ENCODE results near the gene FCGR3A. TPM values are rescaled to one million over a fixed set of nuclear protein-coding genes. Genes with fewer than 3 reads are reported as not detected.
"Not testable (repeated sequence)": the region's sequence is repeated elsewhere in the genome, so short reads cannot be mapped to it uniquely, and the experiment has no call there.

Gene FCGR3A
- total RNA-seq, 1 donor from 2014 or later = not detected

GRCh38 chr1:161537068-161537669 is 12.4 kb downstream of the FCGR3A start:
- not testable (repeated sequence) for H3K4me3 ChIP-seq (ENCODE audit: low read depth, low read length); DNase-seq (ENCODE audit: low read depth)

DNA sequence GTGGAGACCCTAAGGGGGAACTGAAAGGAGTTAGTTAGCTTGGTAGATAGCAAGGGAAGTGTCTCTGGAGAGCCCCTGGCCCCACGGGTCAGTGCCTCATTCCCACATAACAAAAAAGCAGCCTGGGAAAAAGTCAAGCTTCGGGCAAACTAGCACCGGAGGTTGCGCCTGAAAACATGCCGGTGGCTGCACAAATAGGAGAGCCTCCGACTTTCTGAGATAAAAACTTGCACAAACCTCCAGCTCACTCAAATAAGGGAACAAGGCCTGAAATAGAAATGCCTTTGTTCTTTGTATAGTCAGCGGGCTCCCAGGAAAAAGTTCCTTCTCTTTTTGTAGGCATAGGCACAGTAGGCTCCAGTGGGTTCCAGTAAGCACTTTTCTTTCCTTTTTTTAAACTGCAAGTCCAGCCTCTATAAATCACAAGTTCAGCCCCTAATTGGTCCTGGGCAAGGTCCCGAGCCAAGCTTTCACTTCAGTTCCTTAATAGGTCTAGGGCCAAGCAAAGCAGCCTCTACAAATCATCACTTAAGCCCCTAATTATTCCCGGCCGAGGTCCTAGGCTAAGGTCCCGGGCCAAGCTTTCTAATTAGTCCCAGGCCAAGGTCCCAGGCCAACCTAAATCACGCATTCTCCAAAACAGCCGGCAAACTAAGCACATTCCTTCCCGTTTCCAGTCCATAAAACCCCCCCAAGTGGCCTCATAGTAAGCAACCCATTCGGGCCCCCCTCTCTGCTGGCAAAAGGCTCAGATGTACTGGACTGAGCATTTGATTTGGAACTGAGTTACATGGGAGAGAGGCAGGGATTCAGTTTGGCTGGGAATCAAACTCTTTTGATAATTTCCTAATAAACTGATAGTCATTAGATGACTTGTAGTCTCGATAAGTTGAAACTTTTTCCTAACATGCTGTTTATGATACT is 16.7 kb downstream of the FCGR3A start:
- DNase-seq (ENCODE audit: low read depth); H3K4me3 ChIP-seq (ENCODE audit: low read depth, low read length): not testable (repeated sequence)

DNA sequence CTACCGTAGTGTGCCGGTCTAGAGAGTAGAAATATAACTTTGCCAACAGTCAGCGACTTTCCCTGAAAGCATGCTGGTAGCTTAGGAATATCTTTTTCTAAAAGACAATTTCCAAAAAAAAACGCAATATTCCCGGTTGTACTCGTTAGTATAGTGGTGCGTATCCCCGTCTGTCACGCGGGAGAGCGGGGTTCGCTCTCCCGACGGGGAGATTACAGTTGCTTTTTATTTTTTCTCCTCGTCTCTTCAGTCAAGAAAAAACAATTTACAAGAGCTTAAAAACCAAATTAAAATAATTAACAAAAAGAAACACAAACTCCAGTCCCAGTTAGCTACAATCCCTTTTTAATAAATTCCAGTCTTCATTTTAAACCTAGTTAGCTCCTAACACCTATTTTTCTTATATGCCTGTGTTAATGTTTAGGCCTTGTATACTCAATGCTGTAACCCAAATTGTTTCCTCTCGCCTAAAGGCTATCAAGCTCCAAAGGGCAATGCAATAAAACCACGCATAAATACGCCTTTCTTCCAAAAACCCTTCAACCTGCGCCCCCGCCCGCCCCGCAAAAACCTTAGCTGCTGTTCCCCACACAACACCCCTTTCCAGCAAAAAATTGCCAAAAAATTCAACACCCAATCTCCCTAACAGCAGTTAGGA is 17.5 kb downstream of the FCGR3A start:
- H3K4me3 ChIP-seq (ENCODE audit: low read depth, low read length) = no peak overlapping the region
- TF ChIP-seq CTCF (conservative IDR thresholded peaks at IDR 0.05; ENCODE audit: low read depth, low read length) = no peak
- no peak for DNase-seq (ENCODE audit: low read depth)

DNA sequence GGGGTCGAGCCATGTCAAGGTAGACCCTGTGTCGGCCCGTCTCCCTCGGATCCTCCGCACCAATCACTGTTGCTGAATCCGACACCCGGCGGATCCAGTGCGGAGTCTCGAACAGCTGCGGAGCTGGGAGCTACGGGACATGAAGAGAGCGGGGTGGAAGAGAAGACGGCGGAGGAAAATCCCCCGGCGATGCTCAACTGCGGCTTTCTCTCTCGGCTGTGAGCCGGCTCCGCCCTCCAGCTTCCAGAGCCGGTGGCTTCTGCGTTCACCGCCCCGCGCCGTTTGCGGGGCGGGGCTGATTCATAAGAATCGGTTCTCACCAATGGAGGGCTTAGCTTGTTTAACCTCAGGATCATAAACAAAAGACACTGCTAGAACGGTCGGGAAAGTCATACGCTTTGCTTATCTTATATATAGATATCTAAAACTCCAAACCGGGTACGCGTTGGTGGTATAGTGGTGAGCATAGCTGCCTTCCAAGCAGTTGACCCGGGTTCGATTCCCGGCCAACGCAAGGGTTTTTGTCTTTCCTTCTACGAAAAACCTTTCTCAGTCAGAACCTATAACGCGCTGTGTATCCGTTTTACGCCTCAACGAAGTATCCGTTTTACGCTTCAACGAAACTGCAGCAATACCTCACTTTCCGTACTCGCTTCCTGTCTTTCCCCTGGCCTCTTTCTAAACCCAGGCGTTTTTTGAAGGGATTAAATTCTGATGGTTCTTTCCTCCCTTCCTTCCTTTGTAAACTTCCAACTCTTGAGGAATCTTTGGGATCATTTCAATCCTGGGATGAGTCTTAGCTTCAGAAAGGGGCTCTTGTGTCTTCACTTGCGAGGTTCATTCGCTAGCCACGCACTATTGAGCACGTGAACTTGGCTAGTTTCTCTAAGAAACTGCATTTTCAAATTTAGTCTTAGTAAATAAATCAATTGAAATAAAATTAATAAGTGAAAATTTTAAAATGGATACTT is 18.7 kb downstream of the FCGR3A start:
- peak overlapping the region; percentile 62 for H3K4me3 ChIP-seq (ENCODE audit: low read depth, low read length)

DNA sequence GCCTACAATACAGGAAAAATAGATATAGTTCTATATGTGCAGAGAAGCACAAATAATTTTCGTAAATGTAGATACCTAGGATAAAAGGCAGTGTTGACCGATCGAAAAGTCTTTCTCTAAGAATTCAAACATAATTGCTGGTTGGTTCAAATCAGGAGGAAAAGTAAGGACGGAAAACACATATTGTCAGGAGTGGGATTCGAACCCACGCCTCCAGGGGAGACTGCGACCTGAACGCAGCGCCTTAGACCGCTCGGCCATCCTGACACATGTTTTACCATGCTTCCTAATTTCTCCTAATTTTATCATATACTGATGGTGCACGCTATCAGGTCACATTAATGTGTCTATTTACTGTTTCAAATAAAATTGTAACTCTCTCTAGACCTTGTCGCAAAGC is 19.5 kb downstream of the FCGR3A start:
- H3K4me3 ChIP-seq (ENCODE audit: low read depth, low read length) = peak overlapping the region; percentile 62
- DNase-seq (ENCODE audit: low read depth) = not testable (repeated sequence)

More for the DNA sequence above, 18.7 kb downstream of the FCGR3A start:
- peak; percentile 71 for DNase-seq (ENCODE audit: low read depth)

DNA sequence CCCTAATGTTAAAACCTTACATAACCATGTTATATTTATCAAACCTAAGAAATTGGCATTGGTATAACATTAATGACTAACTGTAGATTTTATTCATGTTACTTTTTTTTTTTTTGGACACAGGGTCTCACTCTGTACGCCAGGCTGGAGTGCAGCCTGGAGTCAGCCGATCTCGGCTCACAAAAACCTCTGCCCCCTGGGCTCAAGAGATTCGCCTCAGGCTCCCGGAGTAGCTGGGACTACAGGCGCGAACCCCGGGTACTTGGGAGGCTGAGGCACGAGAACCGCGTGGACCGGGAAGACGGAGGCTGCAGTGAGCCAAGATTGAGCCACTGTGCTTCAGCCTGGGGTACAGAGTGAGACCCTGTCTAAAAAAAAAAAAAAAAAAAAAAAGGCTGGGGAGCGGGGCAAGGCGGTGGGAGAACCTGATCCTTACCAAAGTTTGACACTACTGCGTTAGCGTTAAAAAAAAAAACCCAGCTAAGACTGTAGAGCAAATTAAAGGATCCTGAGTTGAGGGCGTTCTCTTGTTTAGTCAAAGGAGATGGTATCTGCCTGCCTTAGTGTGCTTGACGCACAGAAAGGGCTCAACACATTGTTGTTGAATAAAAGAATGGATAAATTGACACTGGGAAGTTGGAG is 20.0 kb downstream of the FCGR3A start:
- not testable (repeated sequence) for DNase-seq (ENCODE audit: low read depth)
- H3K4me3 ChIP-seq (ENCODE audit: low read depth, low read length) = peak overlapping the region; percentile 62

GRCh38 chr1:161528550-161528949 is 21.1 kb downstream of the FCGR3A start:
- not testable (repeated sequence) for DNase-seq (ENCODE audit: low read depth); H3K4me3 ChIP-seq (ENCODE audit: low read depth, low read length)

DNA sequence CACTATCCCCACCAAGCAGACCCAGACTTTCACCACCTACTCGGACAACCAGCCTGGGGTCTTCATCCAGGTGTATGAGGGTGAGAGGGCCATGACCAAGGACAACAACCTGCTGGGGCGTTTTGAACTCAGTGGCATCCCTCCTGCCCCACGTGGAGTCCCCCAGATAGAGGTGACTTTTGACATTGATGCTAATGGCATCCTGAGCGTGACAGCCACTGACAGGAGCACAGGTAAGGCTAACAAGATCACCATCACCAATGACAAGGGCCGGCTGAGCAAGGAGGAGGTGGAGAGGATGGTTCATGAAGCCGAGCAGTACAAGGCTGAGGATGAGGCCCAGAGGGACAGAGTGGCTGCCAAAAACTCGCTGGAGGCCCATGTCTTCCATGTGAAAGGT is 23.7 kb downstream of the FCGR3A start:
- not testable (repeated sequence) for DNase-seq (ENCODE audit: low read depth); H3K4me3 ChIP-seq (ENCODE audit: low read depth, low read length)

DNA sequence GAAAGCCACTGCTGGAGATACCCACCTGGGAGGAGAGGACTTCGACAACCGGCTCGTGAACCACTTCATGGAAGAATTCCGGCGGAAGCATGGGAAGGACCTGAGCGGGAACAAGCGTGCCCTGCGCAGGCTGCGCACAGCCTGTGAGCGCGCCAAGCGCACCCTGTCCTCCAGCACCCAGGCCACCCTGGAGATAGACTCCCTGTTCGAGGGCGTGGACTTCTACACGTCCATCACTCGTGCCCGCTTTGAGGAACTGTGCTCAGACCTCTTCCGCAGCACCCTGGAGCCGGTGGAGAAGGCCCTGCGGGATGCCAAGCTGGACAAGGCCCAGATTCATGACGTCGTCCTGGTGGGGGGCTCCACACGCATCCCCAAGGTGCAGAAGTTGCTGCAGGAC is 24.3 kb downstream of the FCGR3A start:
- DNase-seq (ENCODE audit: low read depth); H3K4me3 ChIP-seq (ENCODE audit: low read depth, low read length): not testable (repeated sequence)

DNA sequence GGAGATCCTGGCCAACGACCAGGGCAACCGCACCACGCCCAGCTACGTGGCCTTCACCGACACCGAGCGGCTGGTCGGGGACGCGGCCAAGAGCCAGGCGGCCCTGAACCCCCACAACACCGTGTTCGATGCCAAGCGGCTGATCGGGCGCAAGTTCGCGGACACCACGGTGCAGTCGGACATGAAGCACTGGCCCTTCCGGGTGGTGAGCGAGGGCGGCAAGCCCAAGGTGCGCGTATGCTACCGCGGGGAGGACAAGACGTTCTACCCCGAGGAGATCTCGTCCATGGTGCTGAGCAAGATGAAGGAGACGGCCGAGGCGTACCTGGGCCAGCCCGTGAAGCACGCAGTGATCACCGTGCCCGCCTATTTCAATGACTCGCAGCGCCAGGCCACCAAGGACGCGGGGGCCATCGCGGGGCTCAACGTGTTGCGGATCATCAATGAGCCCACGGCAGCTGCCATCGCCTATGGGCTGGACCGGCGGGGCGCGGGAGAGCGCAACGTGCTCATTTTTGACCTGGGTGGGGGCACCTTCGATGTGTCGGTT is 24.8 kb downstream of the FCGR3A start:
- not testable (repeated sequence) for DNase-seq (ENCODE audit: low read depth)
- H3K4me3 ChIP-seq (ENCODE audit: low read depth, low read length) = peak overlapping the region; percentile 28

GRCh38 chr1:161523817-161524741 is 25.5 kb downstream of the FCGR3A start, which contains the start of gene HSPA6:
HSPA6 (plus strand) TSS chr1:161524540; CDS start chr1:161524659, 119 bp downstream.
- DNase-seq (ENCODE audit: low read depth) = not testable (repeated sequence)
- peak within 1 kb of the TSS; percentile 65 for H3K4me3 ChIP-seq (ENCODE audit: low read depth, low read length)

DNA sequence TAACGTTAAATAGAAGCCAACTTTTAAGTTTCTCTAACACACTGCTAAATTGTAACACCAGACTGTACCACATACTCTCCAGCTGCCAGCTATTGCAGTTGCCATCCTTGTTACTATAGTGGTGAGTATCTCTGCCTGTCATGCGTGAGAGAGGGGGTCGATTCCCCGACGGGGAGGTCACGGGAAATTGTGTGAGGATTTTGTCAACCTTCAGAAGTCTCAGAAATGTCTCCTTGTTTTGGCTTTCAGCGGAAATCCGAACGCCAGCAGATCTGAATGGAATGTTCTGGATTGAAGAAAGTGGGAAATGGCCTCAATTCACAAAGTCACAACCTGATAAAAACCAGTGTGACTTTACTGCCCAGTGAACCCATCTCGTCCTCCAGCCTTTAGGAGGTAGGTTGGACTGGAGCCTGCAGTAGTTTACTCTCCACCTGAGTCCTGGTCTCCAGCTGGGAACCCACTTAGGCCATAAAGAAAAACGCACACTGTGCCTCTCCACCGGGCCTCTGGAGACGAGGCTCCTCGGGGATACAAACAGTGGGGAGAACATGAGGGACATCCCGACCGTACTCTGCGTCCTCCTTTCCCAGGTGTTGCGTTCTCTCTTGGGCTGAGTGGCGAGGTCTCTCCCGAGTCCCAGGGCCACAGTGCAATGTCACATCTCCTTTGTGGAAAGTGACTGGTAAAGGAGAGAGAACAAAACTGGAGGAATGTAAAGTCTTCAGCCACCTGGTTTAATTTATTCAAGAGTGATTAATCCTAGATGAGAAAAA is 26.4 kb downstream of the FCGR3A start:
- DNase-seq (ENCODE audit: low read depth); H3K4me3 ChIP-seq (ENCODE audit: low read depth, low read length): not testable (repeated sequence)

- DNase-seq (ENCODE audit: low read depth) = not testable (repeated sequence)
Observed at GRCh38 chr1:161513953-161514352, 35.7 kb downstream of the FCGR3A start.

GRCh38 chr1:161513448-161513780 is 36.2 kb downstream of the FCGR3A start:
- H3K4me3 ChIP-seq (ENCODE audit: low read depth, low read length); DNase-seq (ENCODE audit: low read depth): not testable (repeated sequence)

More at GRCh38 chr1:161513953-161514352, 35.7 kb downstream of the FCGR3A start:
- H3K4me3 ChIP-seq (ENCODE audit: low read depth, low read length) = not testable (repeated sequence)

Measured in epithelial cell of proximal tubule (primary cell).